CD14-positive monocyte (primary cell): ENCODE results near the gene CTSE. TPM values are rescaled to one million over a fixed set of nuclear protein-coding genes. Genes with fewer than 3 reads are reported as not detected.
A peak's percentile ranks its signal among the peaks of the same experiment; 100 is the strongest.

Experiments used
- DNase-seq, 3 donors: peaks; one replicate each; pipeline ENCODE4 v3.0.0-alpha.2; 2011 to 2022
- H2AFZ ChIP-seq: 2 replicates; pipeline ENCODE4 v1.6.0; 2012; ENCODE audit warnings: mild to moderate bottlenecking, low read depth, low read length, inconsistent platforms; ENCODE audit not compliant: insufficient read depth, poor library complexity, severe bottlenecking
- H3K27ac ChIP-seq, 2 donors: 1 replicate in 1 of 2; 2 replicates in 1 of 2; pipeline ENCODE4 v1.5.1; 2012 to 2013; ENCODE audit warnings: low read length in 2 of 2, control low read depth in 1 of 2, inconsistent platforms in 1 of 2, low read depth in 1 of 2, mild to moderate bottlenecking in 1 of 2
- H3K27me3 ChIP-seq, 2 donors: one replicate each; pipeline versions ENCODE4 v1.6.0 to v1.6.1; 2011 to 2013; ENCODE audit warnings: low read length in 2 of 2; ENCODE audit not compliant: control insufficient read depth in 2 of 2, insufficient read depth in 2 of 2
- H3K36me3 ChIP-seq, 2 donors: replicated peaks in 1 of 2; 1 replicate in 1 of 2; 2 replicates in 1 of 2; pipeline versions ENCODE4 v1.5.1 to v1.6.1; 2012 to 2013; ENCODE audit warnings: low read length in 2 of 2, control low read depth in 1 of 2, inconsistent platforms in 1 of 2, mild to moderate bottlenecking in 1 of 2; ENCODE audit not compliant: insufficient read depth in 2 of 2, control insufficient read depth in 1 of 2
- H3K4me1 ChIP-seq, 2 donors: 1 replicate in 1 of 2; 2 replicates in 1 of 2; pipeline versions ENCODE4 v1.5.1 to v1.6.1; 2012 to 2013; ENCODE audit warnings: low read length in 2 of 2, control low read depth in 1 of 2, inconsistent platforms in 1 of 2, mild to moderate bottlenecking in 1 of 2, moderate library complexity in 1 of 2; ENCODE audit not compliant: insufficient read depth in 2 of 2, control insufficient read depth in 1 of 2
- H3K4me2 ChIP-seq: replicated peaks from 2 replicates; pipeline ENCODE3; 2012; ENCODE audit warnings: low read length, moderate library complexity, mild to moderate bottlenecking; ENCODE audit not compliant: poor library complexity, severe bottlenecking; ENCODE audit errors: extremely low read depth
- H3K4me3 ChIP-seq, 3 experiments: fragments of 200-600 bp in 1 of 3; sonication (generic) in 1 of 3; replicated peaks in 1 of 3; 1 replicate in 2 of 3; 2 replicates in 1 of 3; pipeline ENCODE4 v1.5.1; 2011 to 2013; ENCODE audit warnings: low read length in 3 of 3, mild to moderate bottlenecking in 3 of 3, control low read depth in 2 of 3, low read depth in 2 of 3, inconsistent platforms in 1 of 3, moderate library complexity in 1 of 3
- H3K79me2 ChIP-seq: 2 replicates; pipeline ENCODE4 v1.6.0; 2012; ENCODE audit warnings: mild to moderate bottlenecking, control low read depth, inconsistent platforms, low read length, moderate library complexity; ENCODE audit not compliant: insufficient read depth
- H3K9ac ChIP-seq: 2 replicates; pipeline ENCODE4 v1.6.0; 2017; ENCODE audit warnings: low read length, mild to moderate bottlenecking; ENCODE audit not compliant: insufficient read depth, poor library complexity, severe bottlenecking
- H3K9me3 ChIP-seq, 2 donors: replicated peaks in 1 of 2; 1 replicate in 1 of 2; 2 replicates in 1 of 2; pipeline versions ENCODE4 v1.5.1 to v1.6.1; 2012 to 2013; ENCODE audit warnings: low read length in 2 of 2, control low read depth in 1 of 2; ENCODE audit not compliant: control insufficient read depth in 1 of 2, insufficient read depth in 1 of 2
- H4K20me1 ChIP-seq: 2 replicates; pipeline ENCODE4 v1.6.0; 2012; ENCODE audit warnings: mild to moderate bottlenecking, low read length, control low read depth, moderate library complexity; ENCODE audit not compliant: insufficient read depth
- H3K27ac Mint-ChIP-seq, 7 donors: one replicate each; pipeline ENCODE4 v1.8.0; 2020; ENCODE audit warnings: mild to moderate bottlenecking in 7 of 7, mixed read lengths in 7 of 7, moderate library complexity in 6 of 7, inconsistent platforms in 2 of 7
- H3K27me3 Mint-ChIP-seq, 3 donors: one replicate each; pipeline ENCODE4 v1.8.0; 2021 to 2022; ENCODE audit warnings: low read depth in 3 of 3, mild to moderate bottlenecking in 3 of 3, mixed read lengths in 3 of 3, moderate library complexity in 3 of 3, inconsistent platforms in 1 of 3
- H3K36me3 Mint-ChIP-seq, 2 donors: one replicate each; pipeline ENCODE4 v1.8.0; 2020; ENCODE audit warnings: mixed read lengths in 2 of 2, inconsistent platforms in 1 of 2, mild to moderate bottlenecking in 1 of 2
- H3K4me1 Mint-ChIP-seq: one replicate; pipeline ENCODE4 v1.8.0; 2020; ENCODE audit warnings: mild to moderate bottlenecking, mixed read lengths
- H3K4me3 Mint-ChIP-seq, 2 donors: one replicate each; pipeline ENCODE4 v1.8.0; 2020; ENCODE audit warnings: mild to moderate bottlenecking in 2 of 2, mixed read lengths in 2 of 2, moderate library complexity in 1 of 2
- H3K9me3 Mint-ChIP-seq, 7 donors: one replicate each; pipeline ENCODE4 v1.8.0; 2020 to 2022; ENCODE audit warnings: mixed read lengths in 7 of 7, mild to moderate bottlenecking in 6 of 7, moderate library complexity in 6 of 7, inconsistent platforms in 2 of 7
- CTCF ChIP-seq: fragments of 200-600 bp; IDR thresholded peaks from one replicate; pipeline ENCODE4 v1.8.0; 2022; ENCODE audit warnings: antibody characterized with exemption, mild to moderate bottlenecking
- WGBS: methylation state at CpG from one replicate; pipeline ENCODE4 v1.1.5; 2013; ENCODE audit warnings: missing lambda C conversion rate; ENCODE audit not compliant: insufficient coverage; 5-methylcytosine and 5-hydroxymethylcytosine counted together
- intact Hi-C, 2 donors: fragments of 100-400 bp; cut with micrococcal nuclease; formaldehyde crosslinking; loops; one replicate each; pipeline versions ENCODE4 v1.15.0 to v1.15.1; 2023
- polyA plus RNA-seq, 3 donors: library from polyadenylated mRNA; depleted of rRNA in 1 of 3; unstranded in 2 of 3; stranded (reverse) in 1 of 3; fragments of 300-500 nt in 2 of 3; fragments of >200 nt in 1 of 3; fragmentation: Illumina TruSeq in 2 of 3; gene quantifications; 1 replicate in 2 of 3; 2 replicates in 1 of 3; pipeline ENCODE4 v1.2.3, GENCODE V29; 2012 to 2021

CTSE gene
- polyA plus RNA-seq, 3 donors, result not detected

DNA sequence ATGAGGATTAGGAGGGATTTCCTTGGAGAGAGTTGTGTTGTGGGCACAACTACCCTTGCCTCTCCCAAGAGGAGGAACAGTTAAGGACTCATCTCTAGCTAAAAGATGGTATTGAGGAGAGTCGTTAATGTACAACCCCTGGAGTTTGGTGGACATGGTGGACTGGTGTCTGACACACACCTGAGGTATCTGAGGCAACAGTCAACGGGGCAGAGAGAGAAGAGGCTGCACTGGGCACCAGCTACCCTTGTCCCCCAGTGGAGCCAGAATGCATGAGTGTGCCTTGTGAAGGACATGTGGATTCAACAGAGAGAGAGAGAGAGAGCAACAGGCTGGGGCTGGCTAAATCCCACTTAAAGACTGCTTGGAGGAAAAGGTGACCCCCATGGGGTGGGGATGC lies 33.5 kb downstream of the CTSE start:
- 100% methylated on average over 1 of the region's 2 CpGs for WGBS
- no peaks in the 10 kb centered on the region for H4K20me1 ChIP-seq
- intact Hi-C loops, result no loop called here
- Mint-ChIP-seq H3K4me1 (peaks cover 11% of the 10 kb centered on the region), H3K27me3 (peaks cover 0 to 3% (median 0%) of the 10 kb centered on the region in 3 donors), H3K36me3 (peaks cover 0 to 13% of the 10 kb centered on the region in 2 donors), H3K9me3 (no peaks in the 10 kb centered on the region), H3K4me3 (no peak overlapping the region), H3K27ac (no peak overlapping the region)
- H2AFZ ChIP-seq, result no peak overlapping the region
- no peaks in the 10 kb centered on the region for H3K27me3 ChIP-seq
- H3K36me3 ChIP-seq, result no peaks in the 10 kb centered on the region
- no peaks in the 10 kb centered on the region for H3K9me3 ChIP-seq
- no peak overlapping the region for H3K4me3 ChIP-seq
- no peak overlapping the region for H3K27ac ChIP-seq
- DNase-seq, result no peak
- no peaks in the 10 kb centered on the region for H3K4me1 ChIP-seq
- no peak overlapping the region for H3K4me2 ChIP-seq
- no peak for TF ChIP-seq CTCF
- no peaks in the 10 kb centered on the region for H3K79me2 ChIP-seq
- H3K9ac ChIP-seq, result no peak overlapping the region

DNA sequence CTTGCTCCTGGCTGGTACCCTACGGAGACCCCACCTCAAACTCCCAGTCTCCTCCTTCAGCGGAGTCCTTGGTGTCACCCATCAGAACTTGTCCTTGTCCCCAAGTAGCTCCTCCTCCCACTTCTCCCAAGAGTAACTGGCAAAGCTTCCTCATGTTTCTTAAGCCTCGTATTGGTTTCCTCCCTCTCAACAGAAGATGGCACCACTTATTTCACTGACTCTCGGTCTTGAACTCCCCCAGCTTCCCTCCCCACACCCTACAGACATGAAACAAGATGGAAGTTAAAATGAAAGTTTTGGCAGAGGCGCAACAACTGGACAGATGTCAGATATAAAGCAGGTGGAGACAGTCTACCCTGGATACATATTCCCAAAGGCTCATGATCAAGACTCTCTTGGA lies 33.9 kb downstream of the CTSE start:
- H3K4me3 Mint-ChIP-seq, result no peak overlapping the region
- 100% methylated on average over 2 of the region's 5 CpGs for WGBS
- no peak for TF ChIP-seq CTCF

More for the DNA sequence above, 33.9 kb downstream of the CTSE start:
- H4K20me1 ChIP-seq, result no peaks in the 10 kb centered on the region
- no peaks in the 10 kb centered on the region for H3K27me3 ChIP-seq
- Mint-ChIP-seq H3K27ac (no peak overlapping the region), H3K27me3 (peaks cover 0 to 3% (median 0%) of the 10 kb centered on the region in 3 donors), H3K36me3 (peaks cover 0 to 13% of the 10 kb centered on the region in 2 donors), H3K4me1 (peaks cover 11% of the 10 kb centered on the region), H3K9me3 (no peaks in the 10 kb centered on the region)
- no peaks in the 10 kb centered on the region for H3K4me1 ChIP-seq
- no peak for DNase-seq
- H3K4me2 ChIP-seq, result no peak overlapping the region
- no peaks in the 10 kb centered on the region for H3K79me2 ChIP-seq
- H3K27ac ChIP-seq, result no peak overlapping the region
- H3K36me3 ChIP-seq, result no peaks in the 10 kb centered on the region
- no peak overlapping the region for H3K4me3 ChIP-seq
- intact Hi-C loops, result loop anchor here in 1 of 2 donors (10.0 kb wide), 1 partner anchor 45 kb away; no protein-coding TSS in a partner anchor
- H3K9me3 ChIP-seq, result no peaks in the 10 kb centered on the region
- no peak overlapping the region for H3K9ac ChIP-seq
- H2AFZ ChIP-seq, result peak overlapping the region; percentile 17
